ENCODE measurements around the gene MPND.

DNA sequence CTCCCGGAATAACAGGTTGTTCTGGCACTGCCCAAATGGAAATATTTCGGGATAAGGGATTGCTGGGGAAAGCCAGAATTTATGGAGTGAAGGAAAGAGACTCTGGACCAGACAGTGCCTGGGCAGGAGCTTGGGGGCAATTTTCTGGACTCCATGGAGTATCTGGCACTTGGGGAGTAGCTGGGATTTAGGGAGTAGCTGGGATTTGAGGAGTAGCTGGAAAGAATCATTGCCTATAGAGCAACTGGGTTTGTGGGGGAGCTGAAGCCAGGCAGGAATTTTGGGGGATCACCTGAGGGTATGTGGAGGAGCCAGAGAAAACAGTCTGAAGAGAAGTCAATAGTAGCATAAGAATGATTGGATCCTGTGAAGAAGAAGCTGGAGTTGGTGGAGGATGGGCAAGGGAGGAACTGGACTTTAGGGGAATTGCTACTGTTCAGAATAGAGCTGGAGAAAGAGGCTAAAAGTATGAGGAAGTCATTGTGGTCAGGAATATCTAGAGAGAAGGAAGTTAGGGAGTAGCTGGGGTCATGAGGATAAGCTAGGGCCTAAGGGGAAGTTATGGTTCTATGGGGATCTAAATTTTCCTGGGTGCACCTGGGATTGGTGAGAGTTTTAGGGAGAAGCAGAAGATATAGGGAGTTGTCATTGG is 24.2 kb upstream of the MPND start:
- TF ChIP-seq, protein P1, sequence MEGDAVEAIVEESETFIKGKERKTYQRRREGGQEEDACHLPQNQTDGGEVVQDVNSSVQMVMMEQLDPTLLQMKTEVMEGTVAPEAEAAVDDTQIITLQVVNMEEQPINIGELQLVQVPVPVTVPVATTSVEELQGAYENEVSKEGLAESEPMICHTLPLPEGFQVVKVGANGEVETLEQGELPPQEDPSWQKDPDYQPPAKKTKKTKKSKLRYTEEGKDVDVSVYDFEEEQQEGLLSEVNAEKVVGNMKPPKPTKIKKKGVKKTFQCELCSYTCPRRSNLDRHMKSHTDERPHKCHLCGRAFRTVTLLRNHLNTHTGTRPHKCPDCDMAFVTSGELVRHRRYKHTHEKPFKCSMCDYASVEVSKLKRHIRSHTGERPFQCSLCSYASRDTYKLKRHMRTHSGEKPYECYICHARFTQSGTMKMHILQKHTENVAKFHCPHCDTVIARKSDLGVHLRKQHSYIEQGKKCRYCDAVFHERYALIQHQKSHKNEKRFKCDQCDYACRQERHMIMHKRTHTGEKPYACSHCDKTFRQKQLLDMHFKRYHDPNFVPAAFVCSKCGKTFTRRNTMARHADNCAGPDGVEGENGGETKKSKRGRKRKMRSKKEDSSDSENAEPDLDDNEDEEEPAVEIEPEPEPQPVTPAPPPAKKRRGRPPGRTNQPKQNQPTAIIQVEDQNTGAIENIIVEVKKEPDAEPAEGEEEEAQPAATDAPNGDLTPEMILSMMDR (conservative IDR thresholded peaks at IDR 0.05), result no peak
- no peak for TF ChIP-seq ZFX (IDR thresholded peaks at IDR 0.05)
